Activated CD4-positive, CD25-positive, alpha-beta regulatory T cell (primary cell): ENCODE results near the gene SNX13.
"Not testable (repeated sequence)": the region's sequence is repeated elsewhere in the genome, so short reads cannot be mapped to it uniquely, and the experiment has no call there.

Experiments used
- DNase-seq, 4 experiments: peaks; one replicate each; lab custom pipeline; 2025; lab: John Stamatoyannopoulos, UW

Gene SNX13

GRCh38 chr7:17845197-17845547, 95.1 kb downstream of the SNX13 start:
- DNase-seq = no peak

- DNase-seq = no peak
Measured at GRCh38 chr7:17844514-17845196, 95.6 kb downstream of the SNX13 start.

- DNase-seq = no peak
Measured at GRCh38 chr7:17844022-17844421, 96.3 kb downstream of the SNX13 start.

- no peak for DNase-seq
Measured at GRCh38 chr7:17843041-17843440, 97.3 kb downstream of the SNX13 start.

- DNase-seq = no peak
Measured at GRCh38 chr7:17832820-17833355, 107.4 kb downstream of the SNX13 start.

- no peak for DNase-seq
Measured at GRCh38 chr7:17832242-17832641, 108.1 kb downstream of the SNX13 start.

GRCh38 chr7:17830206-17830605, 110.1 kb downstream of the SNX13 start:
- no peak for DNase-seq

- no peak for DNase-seq
Measured at GRCh38 chr7:17829001-17829400, 111.3 kb downstream of the SNX13 start.

- no peak for DNase-seq
Measured at GRCh38 chr7:17822547-17823173, 117.6 kb downstream of the SNX13 start.

GRCh38 chr7:17816903-17817302, 123.4 kb downstream of the SNX13 start:
- DNase-seq = no peak

GRCh38 chr7:17815318-17815717, 125.0 kb downstream of the SNX13 start:
- DNase-seq = no peak

GRCh38 chr7:17814058-17814457, 126.2 kb downstream of the SNX13 start:
- no peak for DNase-seq

- not testable (repeated sequence) for DNase-seq
Measured at GRCh38 chr7:17809215-17809614, 131.1 kb downstream of the SNX13 start.

- DNase-seq = peak in 1 of 4 experiments; percentile 0
Measured at GRCh38 chr7:17807242-17807641, 133.1 kb downstream of the SNX13 start.

GRCh38 chr7:17806631-17807030, 133.7 kb downstream of the SNX13 start:
- DNase-seq = no peak

GRCh38 chr7:17802056-17802455, 138.2 kb downstream of the SNX13 start:
- DNase-seq = no peak

- no peak for DNase-seq
Measured at GRCh38 chr7:17792075-17792936, 148.0 kb downstream of the SNX13 start.

- DNase-seq = no peak
Measured at GRCh38 chr7:17787257-17787656, 153.0 kb downstream of the SNX13 start.

GRCh38 chr7:17786314-17786852, 153.9 kb downstream of the SNX13 start:
- DNase-seq = no peak

GRCh38 chr7:17782216-17782549, 158.1 kb downstream of the SNX13 start:
- no peak for DNase-seq

- no peak for DNase-seq
Measured at GRCh38 chr7:17781491-17782215, 158.6 kb downstream of the SNX13 start.

GRCh38 chr7:17779381-17779780, 160.9 kb downstream of the SNX13 start:
- DNase-seq = no peak
